ENCODE results near the gene UBFD1.
"Not testable (repeated sequence)": the region's sequence is repeated elsewhere in the genome, so short reads cannot be mapped to it uniquely, and the experiment has no call there.

Gene UBFD1

DNA sequence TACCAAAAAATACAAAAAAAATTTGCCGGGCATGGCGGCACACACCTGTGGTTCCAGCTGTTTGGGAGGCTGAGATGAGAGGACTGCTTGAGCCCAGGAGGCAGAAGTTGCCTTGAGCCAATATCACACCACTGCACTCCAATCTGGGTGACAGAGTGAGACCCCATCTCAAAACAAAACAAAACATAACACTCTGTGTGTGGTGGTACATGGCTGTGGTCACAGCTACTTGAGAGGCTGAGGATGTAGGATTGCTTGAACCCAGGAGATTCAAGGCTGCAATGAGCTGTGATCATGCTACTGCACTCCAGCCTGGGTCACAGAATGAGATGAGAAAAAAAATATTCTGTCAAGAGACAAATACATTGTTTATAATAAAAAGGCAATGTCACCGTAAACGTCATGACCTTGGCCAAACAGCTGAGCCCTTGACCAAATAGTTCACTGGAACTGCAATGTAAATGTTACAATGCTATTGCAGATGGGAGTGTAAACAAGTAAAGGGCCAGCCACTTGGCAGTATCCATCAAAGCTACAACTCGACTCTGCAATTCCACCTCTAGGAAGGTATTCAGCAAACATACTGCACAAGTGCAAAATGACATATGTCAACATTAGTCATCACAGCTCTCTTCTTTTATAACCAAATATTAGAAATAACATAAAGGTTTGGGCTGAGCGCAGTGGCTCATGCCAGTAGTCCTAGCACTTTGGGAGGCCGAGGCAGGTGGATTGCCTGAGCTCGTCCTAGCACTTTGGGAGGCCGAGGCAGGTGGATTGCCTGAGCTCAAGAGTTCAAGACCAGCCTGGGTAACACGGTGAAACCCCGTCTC, 17.3 kb upstream of the UBFD1 start:
- Histone ChIP-seq H3K27me3 (ENCODE audit: control insufficient read depth in 3 of 3, insufficient read depth in 3 of 3, low read depth in 1 of 3, low read length in 3 of 3) (no peaks in the 10 kb centered on the region), H3K9me3 (replicated peaks in 1 of 2; ENCODE audit: control insufficient read depth in 2 of 2, insufficient read depth in 1 of 2, low read depth in 1 of 2, low read length in 2 of 2) (no peaks in the 10 kb centered on the region), H3K36me3 (replicated peaks in 1 of 2; ENCODE audit: control insufficient read depth in 2 of 2, insufficient read depth in 2 of 2, low read length in 2 of 2) (peaks cover 16 to 80% of the 10 kb centered on the region in 2 donors), H3K9ac (ENCODE audit: low read depth, low read length, poor library complexity) (no peak overlapping the region), H3K4me2 (ENCODE audit: insufficient read depth, low read length, poor library complexity, severe bottlenecking) (no peak overlapping the region), H4K8ac (ENCODE audit: low read depth, low read length) (no peak overlapping the region), H2BK12ac (ENCODE audit: low read length) (no peak overlapping the region), H2BK15ac (ENCODE audit: low read length) (no peak overlapping the region), H3K4ac (ENCODE audit: low read length) (no peak overlapping the region), H2BK5ac (ENCODE audit: low read length) (no peak overlapping the region), H2BK120ac (ENCODE audit: low read depth, low read length) (no peak overlapping the region), H3K14ac (ENCODE audit: low read length) (no peak overlapping the region), H3K4me3 (ENCODE audit: low read length in 2 of 2) (no peak overlapping the region), H3K4me1 (ENCODE audit: control insufficient read depth in 2 of 2, insufficient read depth in 1 of 2, low read depth in 1 of 2, low read length in 2 of 2) (no peaks in the 10 kb centered on the region), H2AFZ (ENCODE audit: low read length) (no peak overlapping the region), H2AK5ac (ENCODE audit: low read depth, low read length) (no peak overlapping the region), H3K79me1 (ENCODE audit: low read depth, low read length) (no peaks in the 10 kb centered on the region), H4K91ac (ENCODE audit: low read depth, low read length, poor library complexity) (no peak overlapping the region), H3K18ac (ENCODE audit: low read length) (no peak overlapping the region), H3K27ac (replicated peaks; ENCODE audit: low read length) (no peak overlapping the region), H3K23ac (ENCODE audit: low read depth, low read length, poor library complexity) (no peak overlapping the region)
- no peak for DNase-seq (ENCODE audit: low spot score)
- WGBS, 2 donors (ENCODE audit: extremely low coverage in 2 of 2, insufficient read length in 2 of 2, insufficient replicate concordance in 1 of 2) = no CpG with 5 or more reads among the region's 11 CpGs

GRCh38 chr16:23540817-23541178, 16.7 kb upstream of the UBFD1 start:
- H3K27ac ChIP-seq (replicated peaks; ENCODE audit: low read length) = not testable (repeated sequence)

DNA sequence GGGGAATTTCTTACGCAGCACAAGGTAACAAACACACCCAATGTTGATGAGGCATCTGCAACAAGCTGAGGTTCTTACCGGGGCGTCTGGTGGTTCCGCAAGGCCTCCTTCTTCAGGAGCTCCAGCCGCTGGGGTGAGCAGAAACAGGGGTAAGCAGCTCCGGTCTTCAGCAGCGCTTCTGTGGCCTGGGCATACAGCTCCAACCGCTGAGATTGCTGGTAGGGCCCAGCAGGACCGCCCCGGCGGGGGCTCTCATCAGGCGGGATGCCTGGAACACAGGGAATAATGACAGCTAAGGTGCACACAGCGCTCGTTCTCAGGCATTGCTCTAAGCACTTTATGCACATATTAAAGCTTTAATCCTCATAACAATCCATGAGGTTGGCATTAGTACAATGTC, 13.1 kb upstream of the UBFD1 start:
- Histone ChIP-seq H3K14ac (ENCODE audit: low read length) (no peak overlapping the region), H3K27me3 (ENCODE audit: control insufficient read depth in 3 of 3, insufficient read depth in 3 of 3, low read depth in 1 of 3, low read length in 3 of 3) (no peaks in the 10 kb centered on the region), H2BK5ac (ENCODE audit: low read length) (no peak overlapping the region), H3K4me1 (ENCODE audit: control insufficient read depth in 2 of 2, insufficient read depth in 1 of 2, low read depth in 1 of 2, low read length in 2 of 2) (no peaks in the 10 kb centered on the region), H2BK15ac (ENCODE audit: low read length) (no peak overlapping the region), H3K18ac (ENCODE audit: low read length) (no peak overlapping the region), H4K8ac (ENCODE audit: low read depth, low read length) (no peak overlapping the region), H3K4me3 (ENCODE audit: low read length in 2 of 2) (no peak overlapping the region), H2BK120ac (ENCODE audit: low read depth, low read length) (no peak overlapping the region), H3K36me3 (replicated peaks in 1 of 2; ENCODE audit: control insufficient read depth in 2 of 2, insufficient read depth in 2 of 2, low read length in 2 of 2) (peaks cover 29 to 86% of the 10 kb centered on the region in 2 donors), H2AK5ac (ENCODE audit: low read depth, low read length) (no peak overlapping the region), H2BK12ac (ENCODE audit: low read length) (no peak overlapping the region), H3K9ac (ENCODE audit: low read depth, low read length, poor library complexity) (no peak overlapping the region), H3K4ac (ENCODE audit: low read length) (no peak overlapping the region), H3K9me3 (replicated peaks in 1 of 2; ENCODE audit: control insufficient read depth in 2 of 2, insufficient read depth in 1 of 2, low read depth in 1 of 2, low read length in 2 of 2) (no peaks in the 10 kb centered on the region), H3K23ac (ENCODE audit: low read depth, low read length, poor library complexity) (no peak overlapping the region), H4K91ac (ENCODE audit: low read depth, low read length, poor library complexity) (no peak overlapping the region), H3K27ac (replicated peaks; ENCODE audit: low read length) (no peak overlapping the region), H3K79me1 (ENCODE audit: low read depth, low read length) (no peaks in the 10 kb centered on the region), H2AFZ (ENCODE audit: low read length) (no peak overlapping the region), H3K4me2 (ENCODE audit: insufficient read depth, low read length, poor library complexity, severe bottlenecking) (no peak overlapping the region)
- DNase-seq (ENCODE audit: low spot score) = no peak
- no CpG with 5 or more reads among the region's 14 CpGs for WGBS, 2 donors (ENCODE audit: extremely low coverage in 2 of 2, insufficient read length in 2 of 2, insufficient replicate concordance in 1 of 2)

More at GRCh38 chr16:23540817-23541178, 16.7 kb upstream of the UBFD1 start:
- no CpG with 5 or more reads among the region's 3 CpGs for WGBS, 2 donors (ENCODE audit: extremely low coverage in 2 of 2, insufficient read length in 2 of 2, insufficient replicate concordance in 1 of 2)
- not testable (repeated sequence) for H3K23ac ChIP-seq (ENCODE audit: low read depth, low read length, poor library complexity); H3K18ac ChIP-seq (ENCODE audit: low read length); H2AFZ ChIP-seq (ENCODE audit: low read length); H3K4me2 ChIP-seq (ENCODE audit: insufficient read depth, low read length, poor library complexity, severe bottlenecking); H3K4me3 ChIP-seq (ENCODE audit: low read length in 2 of 2); H2BK12ac ChIP-seq (ENCODE audit: low read length); H3K9me3 ChIP-seq (replicated peaks in 1 of 2; ENCODE audit: control insufficient read depth in 2 of 2, insufficient read depth in 1 of 2, low read depth in 1 of 2, low read length in 2 of 2); H2BK15ac ChIP-seq (ENCODE audit: low read length); H4K91ac ChIP-seq (ENCODE audit: low read depth, low read length, poor library complexity); DNase-seq (ENCODE audit: low spot score); H2BK5ac ChIP-seq (ENCODE audit: low read length); H3K79me1 ChIP-seq (ENCODE audit: low read depth, low read length); H3K14ac ChIP-seq (ENCODE audit: low read length); H4K8ac ChIP-seq (ENCODE audit: low read depth, low read length); H3K4ac ChIP-seq (ENCODE audit: low read length); H3K4me1 ChIP-seq (ENCODE audit: control insufficient read depth in 2 of 2, insufficient read depth in 1 of 2, low read depth in 1 of 2, low read length in 2 of 2); H2AK5ac ChIP-seq (ENCODE audit: low read depth, low read length); H3K27me3 ChIP-seq (ENCODE audit: control insufficient read depth in 3 of 3, insufficient read depth in 3 of 3, low read depth in 1 of 3, low read length in 3 of 3); H3K9ac ChIP-seq (ENCODE audit: low read depth, low read length, poor library complexity); H2BK120ac ChIP-seq (ENCODE audit: low read depth, low read length)
- H3K36me3 ChIP-seq (replicated peaks in 1 of 2; ENCODE audit: control insufficient read depth in 2 of 2, insufficient read depth in 2 of 2, low read length in 2 of 2) = peaks cover 18 to 80% of the 10 kb centered on the region in 2 donors

DNA sequence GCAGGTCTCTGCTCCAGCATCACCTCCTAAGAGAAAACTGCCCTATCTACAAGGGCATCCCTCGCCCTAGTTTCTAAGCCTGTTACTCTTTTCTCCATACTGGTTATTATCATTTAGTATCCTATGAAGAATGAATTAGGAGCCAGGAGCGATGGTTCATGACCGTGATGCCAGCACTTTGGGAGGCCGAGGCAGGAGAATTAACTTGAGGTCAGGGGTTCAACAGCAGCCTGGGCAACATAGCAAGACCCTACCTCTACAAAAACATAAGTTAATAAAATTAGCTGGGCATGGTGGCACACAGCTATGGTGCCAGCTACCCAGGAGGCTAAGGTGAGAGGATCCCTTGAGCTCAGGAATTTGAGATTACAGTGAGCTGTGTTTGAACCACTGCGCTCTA, 7.6 kb upstream of the UBFD1 start:
- DNase-seq (ENCODE audit: low spot score) = no peak
- no peak overlapping the region for H3K4me2 ChIP-seq (ENCODE audit: insufficient read depth, low read length, poor library complexity, severe bottlenecking)
- H3K4me1 ChIP-seq (ENCODE audit: control insufficient read depth in 2 of 2, insufficient read depth in 1 of 2, low read depth in 1 of 2, low read length in 2 of 2) = no peaks in the 10 kb centered on the region
- no peak overlapping the region for H2BK5ac ChIP-seq (ENCODE audit: low read length)
- no peak overlapping the region for H3K18ac ChIP-seq (ENCODE audit: low read length)
- no peak overlapping the region for H3K27ac ChIP-seq (replicated peaks; ENCODE audit: low read length)
- H3K79me1 ChIP-seq (ENCODE audit: low read depth, low read length) = no peaks in the 10 kb centered on the region
- H2BK120ac ChIP-seq (ENCODE audit: low read depth, low read length) = no peak overlapping the region
- H3K14ac ChIP-seq (ENCODE audit: low read length) = no peak overlapping the region
- no peak overlapping the region for H3K4ac ChIP-seq (ENCODE audit: low read length)
- no peak overlapping the region for H4K8ac ChIP-seq (ENCODE audit: low read depth, low read length)
- H4K91ac ChIP-seq (ENCODE audit: low read depth, low read length, poor library complexity) = no peak overlapping the region
- WGBS, 2 donors (ENCODE audit: extremely low coverage in 2 of 2, insufficient read length in 2 of 2, insufficient replicate concordance in 1 of 2) = no CpG with 5 or more reads among the region's 5 CpGs
- no peak overlapping the region for H3K4me3 ChIP-seq (ENCODE audit: low read length in 2 of 2)
- H2AK5ac ChIP-seq (ENCODE audit: low read depth, low read length) = no peak overlapping the region
- no peaks in the 10 kb centered on the region for H3K9me3 ChIP-seq (replicated peaks in 1 of 2; ENCODE audit: control insufficient read depth in 2 of 2, insufficient read depth in 1 of 2, low read depth in 1 of 2, low read length in 2 of 2)
- no peaks in the 10 kb centered on the region for H3K27me3 ChIP-seq (ENCODE audit: control insufficient read depth in 3 of 3, insufficient read depth in 3 of 3, low read depth in 1 of 3, low read length in 3 of 3)
- no peak overlapping the region for H3K9ac ChIP-seq (ENCODE audit: low read depth, low read length, poor library complexity)
- H3K23ac ChIP-seq (ENCODE audit: low read depth, low read length, poor library complexity) = no peak overlapping the region
- H2BK15ac ChIP-seq (ENCODE audit: low read length) = no peak overlapping the region
- no peak overlapping the region for H2BK12ac ChIP-seq (ENCODE audit: low read length)
- no peak overlapping the region for H2AFZ ChIP-seq (ENCODE audit: low read length)
- H3K36me3 ChIP-seq (replicated peaks in 1 of 2; ENCODE audit: control insufficient read depth in 2 of 2, insufficient read depth in 2 of 2, low read length in 2 of 2) = peaks cover 34 to 85% of the 10 kb centered on the region in 2 donors
